ENCODE results near the gene ABHD17A. TPM values are rescaled to one million over a fixed set of nuclear protein-coding genes. Genes with fewer than 3 reads are reported as not detected.

The ABHD17A gene
- total RNA-seq, 1 experiment from 2014 or later, result 68.2 TPM

GRCh38 chr19:1921825-1922224 lies 36.5 kb upstream of the ABHD17A start:
- no peak for ATAC-seq

More at GRCh38 chr19:1921825-1922224, 36.5 kb upstream of the ABHD17A start:
- ChIA-PET POLR2A (no interaction called here), CTCF (no interaction called here), RAD21 (ENCODE audit: low non-redundant PET in 1 of 2, low total read pairs in 2 of 2, uncharacterized antibody in 2 of 2, unreplicated experiment in 2 of 2) (no interaction called here)
- no peak overlapping the region for H3K4me2 ChIP-seq (ENCODE audit: low read length)
- DNase-seq (ENCODE audit: low read depth, low spot score), result no peak
- no peak overlapping the region for H3K27ac ChIP-seq (ENCODE audit: low read depth, low read length)
- intact Hi-C loops (cut with micrococcal nuclease), result no loop called here
- no peaks in the 10 kb centered on the region for H3K27me3 ChIP-seq (ENCODE audit: insufficient read depth, low read length)
- H3K9me2 ChIP-seq (ENCODE audit: insufficient read depth), result no peaks in the 10 kb centered on the region
- H3K36me3 ChIP-seq (ENCODE audit: control insufficient read depth in 1 of 2, insufficient read depth in 2 of 2, low read length in 2 of 2), result peaks cover 6 to 11% of the 10 kb centered on the region in 2 experiments; a peak in 3 of 4 replicates
- no peaks in the 10 kb centered on the region for H3K4me1 ChIP-seq (ENCODE audit: control insufficient read depth in 1 of 2, insufficient read depth in 2 of 2, low read length in 2 of 2)
- H4K20me1 ChIP-seq (ENCODE audit: insufficient read depth), result no peaks in the 10 kb centered on the region
- no peak overlapping the region for H2AFZ ChIP-seq (ENCODE audit: low read depth, low read length, poor library complexity, severe bottlenecking)
- no peaks in the 10 kb centered on the region for H3K79me2 ChIP-seq (ENCODE audit: insufficient read depth, low read length)
- TF ChIP-seq, protein P1, sequence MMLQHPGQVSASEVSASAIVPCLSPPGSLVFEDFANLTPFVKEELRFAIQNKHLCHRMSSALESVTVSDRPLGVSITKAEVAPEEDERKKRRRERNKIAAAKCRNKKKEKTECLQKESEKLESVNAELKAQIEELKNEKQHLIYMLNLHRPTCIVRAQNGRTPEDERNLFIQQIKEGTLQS (IDR thresholded peaks at IDR 0.05), result no peak
- TF ChIP-seq EZH2 (IDR thresholded peaks at IDR 0.05) (no peak), ZFX (IDR thresholded peaks at IDR 0.05) (no peak), ELF1 (IDR thresholded peaks at IDR 0.05; ENCODE audit: borderline replicate concordance, low read depth) (no peak), SIN3A (IDR thresholded peaks at IDR 0.05; ENCODE audit: low read depth) (no peak), POLR2AphosphoS5 (IDR thresholded peaks at IDR 0.05; ENCODE audit: low read depth, low read length) (no peak), EZH2phosphoT487 (IDR thresholded peaks at IDR 0.05; ENCODE audit: borderline replicate concordance) (no peak), YY1 (IDR thresholded peaks at IDR 0.05; ENCODE audit: extremely low read depth, insufficient replicate concordance, low read depth, low read length) (no peak), JUND (IDR thresholded peaks at IDR 0.05) (no peak), CEBPB (IDR thresholded peaks at IDR 0.05; ENCODE audit: low read depth) (no peak), POLR2A (IDR thresholded peaks at IDR 0.05; ENCODE audit: borderline replicate concordance, extremely low read depth, insufficient read depth, insufficient read length) (no peak), TCF7L2 (IDR thresholded peaks at IDR 0.05; ENCODE audit: borderline replicate concordance, extremely low read depth, insufficient read depth, insufficient read length) (no peak), RAD21 (IDR thresholded peaks at IDR 0.05; ENCODE audit: low read depth) (no peak), EGR1 (IDR thresholded peaks at IDR 0.05; ENCODE audit: low read depth) (no peak), FOSL1 (IDR thresholded peaks at IDR 0.05; ENCODE audit: low read depth) (no peak)
- TF ChIP-seq, protein P2, sequence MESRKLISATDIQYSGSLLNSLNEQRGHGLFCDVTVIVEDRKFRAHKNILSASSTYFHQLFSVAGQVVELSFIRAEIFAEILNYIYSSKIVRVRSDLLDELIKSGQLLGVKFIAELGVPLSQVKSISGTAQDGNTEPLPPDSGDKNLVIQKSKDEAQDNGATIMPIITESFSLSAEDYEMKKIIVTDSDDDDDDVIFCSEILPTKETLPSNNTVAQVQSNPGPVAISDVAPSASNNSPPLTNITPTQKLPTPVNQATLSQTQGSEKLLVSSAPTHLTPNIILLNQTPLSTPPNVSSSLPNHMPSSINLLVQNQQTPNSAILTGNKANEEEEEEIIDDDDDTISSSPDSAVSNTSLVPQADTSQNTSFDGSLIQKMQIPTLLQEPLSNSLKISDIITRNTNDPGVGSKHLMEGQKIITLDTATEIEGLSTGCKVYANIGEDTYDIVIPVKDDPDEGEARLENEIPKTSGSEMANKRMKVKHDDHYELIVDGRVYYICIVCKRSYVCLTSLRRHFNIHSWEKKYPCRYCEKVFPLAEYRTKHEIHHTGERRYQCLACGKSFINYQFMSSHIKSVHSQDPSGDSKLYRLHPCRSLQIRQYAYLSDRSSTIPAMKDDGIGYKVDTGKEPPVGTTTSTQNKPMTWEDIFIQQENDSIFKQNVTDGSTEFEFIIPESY (IDR thresholded peaks at IDR 0.05; ENCODE audit: extremely low read depth, insufficient replicate concordance, low read length), result no peak
- TF ChIP-seq, protein P3, sequence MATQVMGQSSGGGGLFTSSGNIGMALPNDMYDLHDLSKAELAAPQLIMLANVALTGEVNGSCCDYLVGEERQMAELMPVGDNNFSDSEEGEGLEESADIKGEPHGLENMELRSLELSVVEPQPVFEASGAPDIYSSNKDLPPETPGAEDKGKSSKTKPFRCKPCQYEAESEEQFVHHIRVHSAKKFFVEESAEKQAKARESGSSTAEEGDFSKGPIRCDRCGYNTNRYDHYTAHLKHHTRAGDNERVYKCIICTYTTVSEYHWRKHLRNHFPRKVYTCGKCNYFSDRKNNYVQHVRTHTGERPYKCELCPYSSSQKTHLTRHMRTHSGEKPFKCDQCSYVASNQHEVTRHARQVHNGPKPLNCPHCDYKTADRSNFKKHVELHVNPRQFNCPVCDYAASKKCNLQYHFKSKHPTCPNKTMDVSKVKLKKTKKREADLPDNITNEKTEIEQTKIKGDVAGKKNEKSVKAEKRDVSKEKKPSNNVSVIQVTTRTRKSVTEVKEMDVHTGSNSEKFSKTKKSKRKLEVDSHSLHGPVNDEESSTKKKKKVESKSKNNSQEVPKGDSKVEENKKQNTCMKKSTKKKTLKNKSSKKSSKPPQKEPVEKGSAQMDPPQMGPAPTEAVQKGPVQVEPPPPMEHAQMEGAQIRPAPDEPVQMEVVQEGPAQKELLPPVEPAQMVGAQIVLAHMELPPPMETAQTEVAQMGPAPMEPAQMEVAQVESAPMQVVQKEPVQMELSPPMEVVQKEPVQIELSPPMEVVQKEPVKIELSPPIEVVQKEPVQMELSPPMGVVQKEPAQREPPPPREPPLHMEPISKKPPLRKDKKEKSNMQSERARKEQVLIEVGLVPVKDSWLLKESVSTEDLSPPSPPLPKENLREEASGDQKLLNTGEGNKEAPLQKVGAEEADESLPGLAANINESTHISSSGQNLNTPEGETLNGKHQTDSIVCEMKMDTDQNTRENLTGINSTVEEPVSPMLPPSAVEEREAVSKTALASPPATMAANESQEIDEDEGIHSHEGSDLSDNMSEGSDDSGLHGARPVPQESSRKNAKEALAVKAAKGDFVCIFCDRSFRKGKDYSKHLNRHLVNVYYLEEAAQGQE (IDR thresholded peaks at IDR 0.05; ENCODE audit: low read depth), result no peak
- TF ChIP-seq, protein P4, sequence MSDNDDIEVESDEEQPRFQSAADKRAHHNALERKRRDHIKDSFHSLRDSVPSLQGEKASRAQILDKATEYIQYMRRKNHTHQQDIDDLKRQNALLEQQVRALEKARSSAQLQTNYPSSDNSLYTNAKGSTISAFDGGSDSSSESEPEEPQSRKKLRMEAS (IDR thresholded peaks at IDR 0.05), result no peak
- H3K4me3 ChIP-seq (replicated peaks in 1 of 2; ENCODE audit: low read depth in 1 of 2, low read length in 2 of 2), result no peak overlapping the region
- no peaks in the 10 kb centered on the region for H3K9me3 ChIP-seq (ENCODE audit: control insufficient read depth in 1 of 2, insufficient read depth in 1 of 2, low read depth in 1 of 2, low read length in 2 of 2)
- no peak overlapping the region for H3K9ac ChIP-seq (ENCODE audit: low read length)
- no TSS peak for BruUV-seq (replicated peaks)
